Vagina (tissue), 2 donors: ENCODE data around the gene SRM.

Experiments
- CTCF ChIP-seq, 3 experiments: fragments of 450-650 bp in 2 of 3; fragments of 200-600 bp in 1 of 3; sonication (generic) in 1 of 3; IDR thresholded peaks; one replicate each; pipeline ENCODE4 v1.5.1; 2017 to 2019; ENCODE audit warnings: antibody characterized with exemption in 3 of 3, mild to moderate bottlenecking in 2 of 3, moderate library complexity in 2 of 3
- POLR2A ChIP-seq, 2 donors: fragments of 450-650 bp; IDR thresholded peaks; one replicate each; pipeline ENCODE4 v1.6.1; 2017; ENCODE audit warnings: antibody characterized with exemption in 2 of 2, mild to moderate bottlenecking in 2 of 2, moderate library complexity in 2 of 2
- POLR2AphosphoS5 ChIP-seq, 2 donors: sonication (generic); formaldehyde crosslinking; IDR thresholded peaks; one replicate each; pipeline ENCODE4 v1.9.0; 2017; ENCODE audit warnings: antibody characterized with exemption in 2 of 2, mild to moderate bottlenecking in 2 of 2, low read depth in 1 of 2; ENCODE audit not compliant: insufficient read depth in 1 of 2

- TF ChIP-seq CTCF (IDR thresholded peaks at IDR 0.05): no peak
- no peak for TF ChIP-seq POLR2A (IDR thresholded peaks at IDR 0.05)
- TF ChIP-seq POLR2AphosphoS5 (IDR thresholded peaks at IDR 0.05; ENCODE audit: insufficient read depth in 1 of 2, low read depth in 1 of 2): no peak
Measured at GRCh38 chr1:11070876-11071275, 11.1 kb upstream of the SRM start.
